ENCODE measurements around the gene ATP13A5. TPM values are rescaled to one million over a fixed set of nuclear protein-coding genes. Genes with fewer than 3 reads are reported as not detected.

ATP13A5 gene
- total RNA-seq, 1 experiment from 2014 or later, result not detected

- DNase-seq (ENCODE audit: low read depth), result no peak
Measured at GRCh38 chr3:193345431-193345830, 33.1 kb downstream of the ATP13A5 start.

- DNase-seq (ENCODE audit: low read depth), result no peak
Measured at GRCh38 chr3:193344486-193344885, 34.1 kb downstream of the ATP13A5 start.

DNA sequence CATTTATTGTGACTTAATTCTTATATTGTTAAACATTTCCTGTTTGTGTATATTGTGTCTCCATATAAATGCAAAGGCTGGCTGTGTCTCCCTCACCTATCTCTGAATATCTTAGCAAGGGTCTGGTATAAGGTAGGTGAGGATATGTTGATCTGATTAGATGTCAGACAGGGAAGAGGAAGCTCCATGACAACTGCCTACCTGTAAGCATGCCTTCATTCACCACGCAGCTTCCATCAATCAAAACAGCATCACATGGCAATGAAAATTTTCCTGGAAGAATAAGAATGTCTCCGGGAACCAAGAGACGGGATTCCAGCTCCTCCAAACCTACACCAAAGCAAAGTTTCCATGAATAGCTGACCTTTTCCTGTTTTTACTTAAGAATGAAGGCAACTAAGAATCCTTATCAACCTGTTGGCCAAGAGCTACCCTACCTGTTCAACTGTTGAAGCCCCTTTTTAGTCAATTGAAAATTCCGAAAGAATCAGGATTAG lies 34.8 kb downstream of the ATP13A5 start:
- no peak for DNase-seq (ENCODE audit: low read depth)

DNA sequence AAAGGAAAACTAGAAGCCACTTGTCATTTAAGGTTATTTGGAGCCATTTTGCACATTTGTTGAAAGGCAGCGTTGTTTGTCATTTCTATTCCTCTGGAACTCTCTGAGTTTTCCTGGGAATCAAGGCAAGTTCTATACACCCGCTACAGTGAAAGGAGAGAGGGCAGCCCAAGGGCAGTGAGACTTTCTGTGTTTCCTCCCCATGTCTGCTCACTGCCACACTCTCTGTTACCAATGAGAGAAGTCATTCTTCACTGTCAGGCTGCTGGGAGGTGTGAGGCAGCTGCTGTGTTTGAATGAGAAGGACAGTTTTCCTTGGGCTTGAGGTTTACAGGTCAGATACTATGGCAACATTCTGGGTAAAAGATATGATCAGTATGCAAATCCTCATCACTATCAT lies 36.0 kb downstream of the ATP13A5 start:
- DNase-seq (ENCODE audit: low read depth), result no peak

DNA sequence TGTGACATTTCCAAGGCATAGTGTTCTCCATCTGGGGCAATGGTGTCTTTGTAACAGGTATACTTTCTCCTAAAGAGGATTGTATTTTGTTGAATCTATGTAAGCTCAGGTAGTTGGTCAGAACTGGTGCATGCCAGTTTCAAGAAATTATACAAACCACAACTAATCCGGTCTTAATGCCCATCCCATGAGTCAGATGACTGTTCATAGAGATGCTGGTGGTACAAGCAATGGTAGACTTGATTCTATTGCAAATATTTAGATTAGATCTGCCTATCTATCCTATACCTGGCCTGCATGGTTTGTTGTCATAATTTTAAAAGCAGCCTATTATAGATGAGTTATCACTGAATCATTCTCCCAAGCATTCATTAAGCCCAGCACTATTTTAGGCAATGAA lies 43.5 kb downstream of the ATP13A5 start:
- peak; percentile 21 for DNase-seq (ENCODE audit: low read depth)

DNA sequence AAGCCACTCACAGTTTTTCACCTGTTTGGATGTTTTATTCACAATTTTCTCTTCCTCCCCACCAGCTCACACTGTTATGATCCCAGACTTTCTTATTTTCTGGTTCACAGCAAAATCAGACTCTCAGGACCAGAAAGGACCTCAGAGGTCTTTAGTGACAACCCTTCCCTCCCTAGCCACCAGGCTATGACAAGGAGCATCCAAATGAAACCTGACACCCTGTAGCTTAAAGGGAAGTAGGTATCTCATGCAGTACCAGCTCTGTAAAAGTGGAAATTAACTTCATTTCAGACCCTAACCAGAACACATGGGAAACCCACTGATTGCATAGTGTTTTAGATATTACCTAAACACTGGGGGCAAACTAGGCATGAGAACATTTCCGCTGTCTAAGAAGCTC lies 45.3 kb downstream of the ATP13A5 start:
- no peak for DNase-seq (ENCODE audit: low read depth)

DNA sequence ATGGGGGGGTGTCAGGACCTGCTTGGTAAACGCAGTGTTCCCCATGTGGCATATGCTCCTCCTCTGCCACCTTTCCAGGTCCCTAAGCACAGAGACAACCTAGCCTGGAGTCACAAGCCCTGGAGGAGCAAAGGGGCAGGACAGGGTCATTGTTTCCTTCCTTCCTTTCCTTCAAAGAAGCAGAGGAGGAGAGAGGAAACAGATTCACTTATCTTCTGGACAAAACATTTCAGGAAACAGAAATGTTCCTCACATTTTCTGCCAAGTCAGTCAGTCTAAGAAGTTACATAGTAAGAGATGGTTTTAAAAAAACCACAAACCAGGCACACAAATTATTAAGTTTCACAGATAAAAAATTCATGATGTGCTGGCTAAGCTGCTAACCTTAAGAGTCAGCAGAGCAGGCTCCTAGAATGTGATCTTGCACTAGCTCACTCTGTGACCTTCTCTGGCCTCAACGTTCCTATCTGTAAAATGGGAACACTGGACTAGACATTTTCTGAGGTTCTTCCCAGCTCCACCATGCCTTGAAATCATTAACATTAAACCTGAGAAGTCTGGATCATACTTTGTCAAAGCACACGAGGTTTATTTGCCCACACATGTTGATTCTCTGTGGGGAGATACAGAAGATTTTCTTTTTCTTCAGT lies 47.9 kb downstream of the ATP13A5 start:
- no peak for DNase-seq (ENCODE audit: low read depth)

GRCh38 chr3:193317682-193318300 lies 60.8 kb downstream of the ATP13A5 start:
- DNase-seq (ENCODE audit: low read depth), result no peak

GRCh38 chr3:193314161-193314560 lies 64.4 kb downstream of the ATP13A5 start:
- DNase-seq (ENCODE audit: low read depth), result no peak

DNA sequence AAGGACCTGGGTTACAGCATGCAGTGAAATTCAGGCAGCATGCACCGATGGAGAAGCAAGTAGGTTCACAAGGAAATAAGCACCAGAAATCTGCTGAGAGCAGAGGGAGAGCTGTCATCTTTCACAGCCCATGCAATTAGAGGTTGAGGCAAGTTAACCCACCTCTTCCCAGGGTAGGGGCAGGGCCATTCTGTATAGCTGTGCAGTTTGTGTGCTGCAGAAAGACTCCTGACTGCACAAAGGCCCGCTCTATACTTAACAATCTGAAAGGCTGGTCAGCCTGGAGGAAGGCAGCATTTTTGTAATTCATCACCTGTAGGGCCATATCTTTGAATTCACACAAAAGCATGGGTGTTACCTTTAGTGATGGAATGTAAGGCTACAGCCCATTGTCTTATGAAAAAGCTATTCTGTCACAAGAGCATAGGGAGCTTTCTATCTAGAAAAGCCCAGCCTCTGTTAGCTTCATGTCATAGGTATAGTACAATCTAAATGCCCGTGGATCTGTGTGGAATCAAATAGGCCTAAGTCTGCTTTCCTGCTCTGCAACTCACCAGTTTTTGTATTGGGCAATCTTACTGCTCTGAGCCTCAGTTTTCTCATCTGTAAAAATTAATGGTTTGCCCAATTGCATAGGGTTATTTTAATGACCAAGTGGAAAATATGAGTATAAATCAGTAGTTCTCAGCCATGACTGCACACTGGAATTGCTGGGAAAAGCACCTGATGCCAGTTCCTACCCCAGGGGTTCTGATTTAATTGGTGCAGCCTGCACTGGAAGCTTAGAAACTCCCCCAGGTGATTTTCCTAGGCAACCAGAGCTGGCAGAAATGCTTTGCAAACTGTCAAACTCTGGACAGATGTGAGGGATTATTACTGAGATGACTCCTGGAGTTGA lies 65.2 kb downstream of the ATP13A5 start:
- DNase-seq (ENCODE audit: low read depth), result no peak

- DNase-seq (ENCODE audit: low read depth), result no peak
Measured at GRCh38 chr3:193310914-193311723, 67.4 kb downstream of the ATP13A5 start.

- no peak for DNase-seq (ENCODE audit: low read depth)
Measured at GRCh38 chr3:193305356-193305755, 73.2 kb downstream of the ATP13A5 start.

DNA sequence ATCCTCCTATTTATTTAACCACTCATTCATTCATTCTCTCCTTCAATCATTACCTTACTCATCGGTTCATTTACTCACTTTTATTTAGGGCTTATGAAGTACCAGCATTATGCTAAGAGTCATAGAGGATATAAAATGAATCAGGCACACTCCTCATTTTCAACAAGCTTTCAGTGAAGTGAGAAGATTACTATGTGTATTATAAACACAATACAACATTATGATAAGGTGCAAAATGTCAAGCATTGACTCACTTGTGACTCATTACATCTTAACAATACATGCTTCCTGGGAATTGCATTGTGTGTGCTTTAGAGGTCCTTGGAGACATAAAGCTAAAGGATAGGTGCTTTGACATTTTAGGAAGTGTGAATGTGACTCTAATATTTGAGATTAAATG lies 77.1 kb downstream of the ATP13A5 start:
- DNase-seq (ENCODE audit: low read depth), result peak; percentile 67

DNA sequence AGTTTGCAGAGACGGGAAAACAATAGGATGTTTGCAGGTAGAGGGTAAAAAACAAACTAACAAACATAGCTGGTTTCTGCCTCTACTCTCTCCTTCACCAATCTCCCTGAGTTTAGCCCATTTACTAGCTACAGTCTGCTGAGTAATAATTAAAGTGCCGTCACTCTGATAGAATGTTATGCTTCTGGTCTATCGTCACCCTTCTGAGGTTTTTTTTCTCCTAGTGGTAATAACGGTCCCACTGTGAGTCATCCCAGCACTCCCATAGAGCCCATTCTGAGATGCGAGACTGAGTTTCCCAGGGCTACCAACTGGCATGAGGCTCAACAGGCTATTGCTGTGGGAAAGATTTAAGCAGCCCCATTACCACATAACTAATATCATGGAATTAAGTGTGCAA lies 81.1 kb downstream of the ATP13A5 start:
- peak; percentile 85 for DNase-seq (ENCODE audit: low read depth)

- no peak for DNase-seq (ENCODE audit: low read depth)
Measured at GRCh38 chr3:193295985-193296384, 82.6 kb downstream of the ATP13A5 start.

DNA sequence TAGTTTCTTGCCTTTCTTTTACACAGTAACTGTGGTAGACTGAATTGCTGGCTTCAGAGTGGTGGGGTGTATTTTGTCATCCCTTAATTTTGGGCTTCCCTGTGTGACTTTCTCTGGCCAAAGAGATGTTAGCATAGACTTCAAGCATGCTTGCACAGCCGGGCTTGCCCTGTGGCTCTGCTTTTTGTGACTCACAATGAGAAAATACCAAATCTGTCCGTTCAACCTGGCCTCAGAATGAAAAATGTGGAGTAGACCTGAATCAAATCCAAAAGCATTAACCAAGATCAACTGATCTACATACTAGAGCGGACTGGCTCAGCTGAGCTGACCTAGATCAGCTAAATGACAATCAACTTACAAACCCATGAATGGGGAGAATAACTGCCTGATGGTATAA lies 86.2 kb downstream of the ATP13A5 start:
- peak; percentile 19 for DNase-seq (ENCODE audit: low read depth)

DNA sequence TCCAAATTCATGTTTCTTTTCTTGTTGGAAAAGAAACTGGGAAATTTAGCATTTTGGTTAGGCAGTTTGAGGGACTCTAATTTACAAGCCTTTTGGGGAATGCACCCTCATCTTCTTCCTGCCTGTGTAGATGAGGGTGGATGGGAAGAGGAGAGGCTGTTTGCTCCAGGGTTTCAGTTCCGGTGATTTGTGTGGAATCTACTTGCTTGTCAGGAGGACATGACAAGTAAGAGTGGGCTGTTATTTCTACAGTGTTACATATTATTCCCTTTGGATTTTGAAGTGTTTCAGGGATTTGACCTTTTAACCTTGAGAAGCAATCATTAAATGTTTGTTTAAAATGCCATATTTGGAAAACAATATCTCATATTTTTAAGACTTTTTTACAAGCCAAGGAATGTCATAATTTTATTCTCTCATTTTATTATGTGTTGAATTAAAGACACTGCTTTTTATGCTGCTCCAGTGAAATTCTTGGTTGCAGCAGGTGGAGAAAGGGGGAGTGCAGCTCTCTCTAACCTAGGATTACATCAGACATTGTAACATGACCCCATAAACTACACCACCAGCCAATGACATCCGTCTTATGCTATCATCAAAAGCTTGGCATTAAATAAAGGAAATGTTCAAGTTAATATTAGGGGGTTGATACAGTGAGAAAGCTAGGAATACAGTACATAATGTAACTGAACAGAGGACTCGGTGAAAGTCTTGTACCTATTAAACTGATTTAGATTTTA lies 107.3 kb downstream of the ATP13A5 start:
- DNase-seq (ENCODE audit: low read depth), result no peak

DNA sequence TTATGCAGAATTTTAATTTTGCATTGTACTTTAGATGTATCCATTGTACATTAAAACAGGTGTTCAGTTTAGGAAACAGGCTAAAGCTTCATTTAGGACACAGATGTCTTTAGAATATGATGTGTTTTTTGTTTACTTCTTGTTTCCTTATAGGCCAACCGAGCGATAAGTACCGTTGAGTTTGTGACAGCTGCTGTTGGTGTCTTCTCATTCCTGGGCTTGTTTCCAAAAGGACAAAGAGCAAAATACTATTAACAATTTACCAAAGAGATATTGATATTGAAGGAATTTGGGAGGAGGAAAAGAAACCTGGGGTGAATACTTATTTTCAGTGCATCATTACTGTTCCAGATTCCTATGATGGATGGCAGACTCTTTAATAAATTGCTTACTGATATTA lies 108.1 kb downstream of the ATP13A5 start:
- DNase-seq (ENCODE audit: low read depth), result no peak

- DNase-seq (ENCODE audit: low read depth), result no peak
Measured at GRCh38 chr3:193269343-193270028, 109.1 kb downstream of the ATP13A5 start.

- DNase-seq (ENCODE audit: low read depth), result no peak
Measured at GRCh38 chr3:193262707-193263106, 115.8 kb downstream of the ATP13A5 start.
